WERI-Rb-1 (cell line): ENCODE results near the gene MON1B.
"Not testable (repeated sequence)": the region's sequence is repeated elsewhere in the genome, so short reads cannot be mapped to it uniquely, and the experiment has no call there.

Experiments
- DNase-seq: peaks from one replicate; pipeline ENCODE4 v3.0.0-alpha.2; 2020
- H3K27ac ChIP-seq: fragments of 250-450 bp; sonication (Bioruptor Pico); 2 replicates; pipeline ENCODE4 v1.5.1; 2020; ENCODE audit warnings: mild to moderate bottlenecking, moderate library complexity
- H3K27me3 ChIP-seq: fragments of 250-450 bp; sonication (Bioruptor Pico); 2 replicates; pipeline ENCODE4 v1.5.1; 2021; ENCODE audit warnings: mild to moderate bottlenecking, low read depth, moderate library complexity; ENCODE audit not compliant: insufficient read depth, severe bottlenecking
- H3K36me3 ChIP-seq: fragments of 250-450 bp; sonication (Bioruptor Pico); 2 replicates; pipeline ENCODE4 v1.5.1; 2020; ENCODE audit warnings: mild to moderate bottlenecking, moderate library complexity
- H3K4me3 ChIP-seq: 2 replicates; pipeline ENCODE4 v1.5.1; 2011; ENCODE audit warnings: low read depth, mild to moderate bottlenecking, control low read depth, low read length
- H3K9me3 ChIP-seq: fragments of 250-450 bp; sonication (Bioruptor Pico); 2 replicates; pipeline ENCODE4 v1.5.1; 2021; ENCODE audit warnings: mild to moderate bottlenecking, moderate library complexity; ENCODE audit not compliant: severe bottlenecking
- TF ChIP-seq, protein P1 (sequence below): IDR thresholded peaks from 2 replicates; pipeline ENCODE4 v1.5.1; 2011; ENCODE audit warnings: low read depth, mild to moderate bottlenecking, control low read depth, inconsistent platforms, low read length

MON1B gene

DNA sequence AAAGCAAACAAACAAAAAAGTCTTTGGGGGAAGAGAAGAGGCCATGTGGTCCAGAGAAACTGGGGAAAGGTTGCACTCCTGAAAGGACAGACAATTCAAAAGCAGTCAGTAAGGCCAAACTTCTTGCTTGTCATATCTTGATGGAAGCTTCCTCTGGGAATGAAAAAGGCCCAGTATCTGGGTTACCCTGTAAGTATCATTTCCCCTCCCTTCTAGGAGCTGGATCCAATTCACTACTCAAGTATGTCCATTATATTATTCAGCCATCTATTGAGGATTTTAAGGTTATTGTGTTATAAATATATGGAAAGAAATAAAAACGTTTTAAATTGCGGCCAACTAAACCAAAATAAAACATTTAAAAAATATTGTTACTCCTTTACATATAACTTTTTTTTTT lies 26.0 kb upstream of the MON1B start:
- Histone ChIP-seq H3K9me3 (no peaks in the 10 kb centered on the region), H3K36me3 (no peaks in the 10 kb centered on the region), H3K27ac (no peak overlapping the region), H3K27me3 (peaks cover 3% of the 10 kb centered on the region), H3K4me3 (no peak overlapping the region)
- DNase-seq: no peak
- TF ChIP-seq, protein P1, sequence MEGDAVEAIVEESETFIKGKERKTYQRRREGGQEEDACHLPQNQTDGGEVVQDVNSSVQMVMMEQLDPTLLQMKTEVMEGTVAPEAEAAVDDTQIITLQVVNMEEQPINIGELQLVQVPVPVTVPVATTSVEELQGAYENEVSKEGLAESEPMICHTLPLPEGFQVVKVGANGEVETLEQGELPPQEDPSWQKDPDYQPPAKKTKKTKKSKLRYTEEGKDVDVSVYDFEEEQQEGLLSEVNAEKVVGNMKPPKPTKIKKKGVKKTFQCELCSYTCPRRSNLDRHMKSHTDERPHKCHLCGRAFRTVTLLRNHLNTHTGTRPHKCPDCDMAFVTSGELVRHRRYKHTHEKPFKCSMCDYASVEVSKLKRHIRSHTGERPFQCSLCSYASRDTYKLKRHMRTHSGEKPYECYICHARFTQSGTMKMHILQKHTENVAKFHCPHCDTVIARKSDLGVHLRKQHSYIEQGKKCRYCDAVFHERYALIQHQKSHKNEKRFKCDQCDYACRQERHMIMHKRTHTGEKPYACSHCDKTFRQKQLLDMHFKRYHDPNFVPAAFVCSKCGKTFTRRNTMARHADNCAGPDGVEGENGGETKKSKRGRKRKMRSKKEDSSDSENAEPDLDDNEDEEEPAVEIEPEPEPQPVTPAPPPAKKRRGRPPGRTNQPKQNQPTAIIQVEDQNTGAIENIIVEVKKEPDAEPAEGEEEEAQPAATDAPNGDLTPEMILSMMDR: no peak

- not testable (repeated sequence) for H3K9me3 ChIP-seq, H3K36me3 ChIP-seq, H3K4me3 ChIP-seq, H3K27ac ChIP-seq, H3K27me3 ChIP-seq, DNase-seq
These were observed 25.3 kb upstream of the MON1B start for GRCh38 chr16:77165536-77166236.

DNA sequence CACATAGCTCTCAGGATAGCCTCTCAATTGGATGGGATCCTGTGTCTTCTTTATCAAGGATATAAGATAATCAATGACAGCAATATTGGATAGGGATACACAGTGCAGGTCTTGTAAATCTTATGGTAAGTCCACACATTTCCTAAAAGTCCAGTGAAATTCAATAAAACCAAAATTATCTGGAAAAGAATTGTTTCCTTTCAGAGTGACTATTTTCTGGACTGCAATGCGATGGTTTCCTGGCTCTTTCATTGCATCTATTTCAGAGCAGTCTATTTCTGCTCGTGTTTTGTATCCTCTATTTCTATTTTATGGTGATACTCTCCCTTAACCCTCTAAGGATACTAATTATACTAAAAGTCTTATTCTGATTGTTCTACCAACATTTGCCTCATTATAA lies 24.3 kb upstream of the MON1B start:
- DNase-seq: no peak
- TF ChIP-seq, protein P1: no peak

GRCh38 chr16:77168901-77169300 lies 22.1 kb upstream of the MON1B start:
- no peaks in the 10 kb centered on the region for H3K36me3 ChIP-seq
- TF ChIP-seq, protein P1: no peak
- no peak overlapping the region for H3K4me3 ChIP-seq
- no peak for DNase-seq
- H3K27me3 ChIP-seq: peaks cover 3% of the 10 kb centered on the region
- H3K9me3 ChIP-seq: no peaks in the 10 kb centered on the region
- no peak overlapping the region for H3K27ac ChIP-seq

More for the DNA sequence above, 24.3 kb upstream of the MON1B start:
- no peak overlapping the region for H3K27ac ChIP-seq
- no peak overlapping the region for H3K4me3 ChIP-seq
- H3K9me3 ChIP-seq: no peaks in the 10 kb centered on the region
- no peaks in the 10 kb centered on the region for H3K36me3 ChIP-seq
- H3K27me3 ChIP-seq: peaks cover 3% of the 10 kb centered on the region

DNA sequence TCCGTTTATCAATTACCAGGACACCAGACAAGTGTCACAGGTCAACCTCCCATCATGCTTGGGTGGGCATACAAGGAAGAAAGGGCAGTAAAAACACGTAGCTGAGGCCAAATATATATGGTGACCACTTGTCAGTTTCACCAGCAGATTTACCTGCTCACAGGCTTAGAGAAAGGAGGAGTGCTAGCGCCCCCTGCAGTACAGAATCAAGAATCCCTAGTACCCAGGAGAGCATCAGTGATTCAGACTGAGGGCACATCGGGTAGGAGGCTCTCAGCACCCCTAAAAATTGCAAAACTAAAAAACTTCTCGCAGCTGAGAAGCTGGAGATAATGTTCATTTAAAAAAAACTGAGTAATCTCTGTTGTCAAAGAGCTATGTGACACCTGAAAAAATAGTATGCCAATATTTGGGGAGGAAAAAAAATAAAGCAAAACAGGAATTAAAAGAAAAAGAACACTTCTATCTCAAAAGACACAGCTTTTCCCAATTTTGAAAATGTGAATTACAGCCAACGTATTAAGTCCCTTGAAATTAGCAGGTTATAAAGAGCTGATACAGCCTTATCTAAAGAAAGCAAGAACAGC lies 21.2 kb upstream of the MON1B start:
- H3K27ac ChIP-seq: no peak overlapping the region
- H3K27me3 ChIP-seq: peaks cover 3% of the 10 kb centered on the region
- H3K4me3 ChIP-seq: no peak overlapping the region
- H3K36me3 ChIP-seq: no peaks in the 10 kb centered on the region
- TF ChIP-seq, protein P1: peak; percentile 79
- H3K9me3 ChIP-seq: no peaks in the 10 kb centered on the region
- peak; percentile 66 for DNase-seq

DNA sequence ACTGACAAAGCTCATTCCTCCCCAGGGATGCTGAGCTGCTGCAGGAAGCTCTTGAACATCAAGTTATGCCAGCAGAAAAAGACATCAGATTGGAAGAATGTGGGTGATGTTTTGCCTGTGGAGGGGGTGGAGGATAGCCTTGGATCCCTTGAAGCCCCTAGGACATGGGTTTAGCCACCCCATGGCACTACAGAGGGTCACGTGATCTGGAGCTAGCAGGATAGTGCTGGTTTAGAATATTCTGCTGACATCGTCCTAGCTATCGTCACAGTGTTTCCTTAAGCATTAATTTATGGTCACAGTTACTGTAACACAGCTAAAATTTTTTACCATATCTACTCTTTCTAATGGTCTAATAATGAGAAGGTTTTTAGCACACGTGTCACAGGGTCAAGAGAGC lies 20.2 kb upstream of the MON1B start:
- no peak overlapping the region for H3K27ac ChIP-seq
- H3K4me3 ChIP-seq: no peak overlapping the region
- no peaks in the 10 kb centered on the region for H3K36me3 ChIP-seq
- no peaks in the 10 kb centered on the region for H3K9me3 ChIP-seq
- peaks cover 3% of the 10 kb centered on the region for H3K27me3 ChIP-seq
- TF ChIP-seq, protein P1: no peak
- no peak for DNase-seq
